HG03103 (cell line): Measurements from ENCODE around the gene HNF4A.
"Not testable (repeated sequence)": the region's sequence is repeated elsewhere in the genome, so short reads cannot be mapped to it uniquely, and the experiment has no call there.

Experiments
- ATAC-seq: cut with Tn5 transposase; IDR thresholded peaks from one replicate; pipeline ENCODE4 v1.9.1; 2021; ENCODE audit warnings: low read depth; ENCODE audit not compliant: unreplicated experiment

Gene HNF4A

GRCh38 chr20:44344723-44345122 is 10.8 kb upstream of the HNF4A start:
- no peak for ATAC-seq

- no peak for ATAC-seq
Observed at GRCh38 chr20:44345147-44345546, 10.4 kb upstream of the HNF4A start.

GRCh38 chr20:44345941-44346340 is 9.6 kb upstream of the HNF4A start:
- not testable (repeated sequence) for ATAC-seq

GRCh38 chr20:44348168-44348659 is 7.3 kb upstream of the HNF4A start:
- ATAC-seq = no peak

GRCh38 chr20:44349349-44349748 is 6.2 kb upstream of the HNF4A start:
- no peak for ATAC-seq

- ATAC-seq = no peak
Observed at GRCh38 chr20:44350567-44350966, 4.9 kb upstream of the HNF4A start.

- ATAC-seq = no peak
Observed at GRCh38 chr20:44354979-44355497, 461 bp upstream of the HNF4A start.

- no peak for ATAC-seq
Observed at GRCh38 chr20:44356353-44356723, 839 bp downstream of the HNF4A start.

- no peak for ATAC-seq
Observed at GRCh38 chr20:44357020-44357419, 1.5 kb downstream of the HNF4A start.

- ATAC-seq = no peak
Observed at GRCh38 chr20:44357555-44358125, 2.1 kb downstream of the HNF4A start.

- ATAC-seq = no peak
Observed at GRCh38 chr20:44358776-44359175, 3.3 kb downstream of the HNF4A start.

GRCh38 chr20:44360221-44360620 is 4.7 kb downstream of the HNF4A start:
- no peak for ATAC-seq

GRCh38 chr20:44361021-44361420 is 5.5 kb downstream of the HNF4A start:
- no peak for ATAC-seq

GRCh38 chr20:44362466-44362940 is 7.0 kb downstream of the HNF4A start:
- ATAC-seq = no peak

- no peak for ATAC-seq
Observed at GRCh38 chr20:44364068-44364467, 8.6 kb downstream of the HNF4A start.

- no peak for ATAC-seq
Observed at GRCh38 chr20:44364780-44365179, 9.3 kb downstream of the HNF4A start.

GRCh38 chr20:44367746-44368145 is 12.2 kb downstream of the HNF4A start:
- ATAC-seq = no peak

GRCh38 chr20:44370639-44371218 is 15.2 kb downstream of the HNF4A start:
- ATAC-seq = no peak

GRCh38 chr20:44382641-44383040 is 27.1 kb downstream of the HNF4A start:
- ATAC-seq = no peak

- peak; percentile 59 for ATAC-seq
Observed at GRCh38 chr20:44384423-44385027, 29.0 kb downstream of the HNF4A start.

- peak; percentile 68 for ATAC-seq
Observed at GRCh38 chr20:44388466-44389023, 33.0 kb downstream of the HNF4A start.
